HG03460 (cell line): ENCODE measurements around the gene MAP3K21.

Experiments
- ATAC-seq: cut with Tn5 transposase; IDR thresholded peaks from one replicate; pipeline ENCODE4 v1.9.1; 2021; ENCODE audit not compliant: unreplicated experiment

MAP3K21 gene

DNA sequence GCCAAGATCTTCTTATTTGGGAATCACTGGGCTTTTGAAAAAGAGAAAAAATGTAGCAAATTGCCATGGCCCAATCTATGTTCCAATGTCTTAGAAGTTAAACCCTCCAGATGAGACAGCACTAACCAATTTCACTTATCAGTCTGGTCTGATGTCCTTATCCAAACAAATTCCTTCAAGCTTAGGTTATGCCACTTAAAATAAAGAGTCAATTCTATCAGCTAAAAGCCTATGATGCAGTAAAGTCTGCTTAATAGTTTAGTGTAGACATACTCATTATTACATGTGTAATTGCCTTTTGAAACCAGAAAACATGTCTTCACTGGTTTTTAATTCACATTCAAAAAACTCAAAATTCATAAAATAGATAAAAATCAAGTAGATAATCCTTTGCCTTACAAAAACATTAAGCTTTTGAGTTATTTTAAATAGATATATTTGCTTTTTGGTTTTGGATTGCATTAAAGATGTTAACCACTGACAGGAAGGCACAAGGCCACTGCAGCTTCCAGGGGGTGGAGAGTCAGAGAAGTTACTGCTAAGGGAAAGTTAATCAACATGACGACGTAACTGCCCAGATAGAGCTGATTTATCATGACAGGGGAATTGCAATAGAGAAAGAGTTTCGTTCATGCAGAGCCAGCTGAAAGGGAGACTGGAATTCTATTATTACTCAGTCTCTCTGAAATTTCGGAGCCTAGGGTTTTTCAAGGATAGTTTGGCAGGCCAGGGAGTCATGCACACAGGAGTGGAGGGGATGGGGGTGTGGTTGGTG is 106.1 kb downstream of the MAP3K21 start:
- ATAC-seq, result no peak
